Hepatocyte (in vitro differentiated cells): Measurements from ENCODE around the gene FGFR1OP2.

Experiments used
- CTCF ChIP-seq: fragments of 200-600 bp; sonication (generic); IDR thresholded peaks from 2 replicates; pipeline ENCODE4 v1.5.1; 2016; ENCODE audit warnings: antibody characterized with exemption, mild to moderate bottlenecking; ENCODE audit not compliant: poor library complexity
- EZH2 ChIP-seq: fragments of 200-600 bp; sonication (generic); IDR thresholded peaks from 2 replicates; pipeline ENCODE4 v1.6.1; 2016; ENCODE audit warnings: antibody characterized with exemption, mild to moderate bottlenecking, borderline replicate concordance
- EZH2phosphoT487 ChIP-seq: fragments of 200-600 bp; sonication (generic); IDR thresholded peaks from one replicate; pipeline ENCODE4 v1.6.1; 2018; ENCODE audit warnings: antibody characterized with exemption, mild to moderate bottlenecking, low read depth, moderate library complexity; ENCODE audit not compliant: unreplicated experiment, severe bottlenecking

- TF ChIP-seq CTCF (no peak), EZH2 (no peak), EZH2phosphoT487 (no peak)
Observed at GRCh38 chr12:26940516-26941214, 2.4 kb downstream of the FGFR1OP2 start.
